8988T (cell line): ENCODE measurements around the gene CAMKMT.

Experiments used
- DNase-seq: peaks from one replicate; pipeline ENCODE4 v3.0.0; 2011

CAMKMT gene

GRCh38 chr2:44778671-44779476 lies 417.1 kb downstream of the CAMKMT start:
- DNase-seq = no peak

- no peak for DNase-seq
Observed at GRCh38 chr2:44779793-44780192, 418.0 kb downstream of the CAMKMT start.

DNA sequence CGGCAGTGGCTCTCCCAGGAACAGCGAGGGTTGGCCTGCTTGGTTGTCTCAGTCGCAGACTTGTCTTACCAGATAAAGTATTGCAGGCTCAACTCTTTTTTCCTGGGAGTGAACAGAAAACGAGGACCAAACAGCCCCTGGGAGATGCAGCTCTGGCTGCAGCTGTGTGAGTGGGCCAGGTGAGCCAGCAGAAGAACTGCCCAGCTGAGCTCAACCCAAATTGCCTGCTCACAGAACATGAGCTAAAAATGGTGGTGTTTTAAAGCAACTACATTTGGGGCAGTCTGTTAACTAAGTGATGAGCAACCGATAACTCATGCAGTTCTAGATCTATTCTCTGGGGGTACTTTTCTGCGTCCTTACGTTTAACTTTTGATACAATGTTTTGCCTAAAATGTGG lies 418.7 kb downstream of the CAMKMT start:
- no peak for DNase-seq

GRCh38 chr2:44785433-44785832 lies 423.7 kb downstream of the CAMKMT start:
- no peak for DNase-seq

- no peak for DNase-seq
Observed at GRCh38 chr2:44786045-44786816, 424.5 kb downstream of the CAMKMT start.

GRCh38 chr2:44786817-44787214 lies 425.1 kb downstream of the CAMKMT start:
- DNase-seq = no peak

DNA sequence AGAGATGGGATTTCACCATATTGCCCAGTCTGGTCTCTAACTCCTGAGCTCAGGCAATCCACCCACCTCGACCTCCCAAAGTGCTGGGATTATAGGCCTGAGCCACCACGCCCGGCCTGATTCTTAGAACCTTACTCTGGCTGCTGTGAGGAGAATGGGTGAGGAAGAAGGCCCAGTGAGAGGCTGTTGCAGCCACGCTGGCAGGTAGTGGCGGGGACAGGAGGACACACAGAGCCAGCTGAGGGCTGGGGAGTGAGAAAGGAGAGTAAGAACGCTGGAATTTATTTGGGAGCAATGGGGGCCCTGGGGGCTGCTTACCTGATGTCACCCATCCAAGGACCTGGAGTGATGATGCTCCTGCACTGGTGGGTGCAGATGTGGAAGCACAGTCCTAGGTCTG lies 425.9 kb downstream of the CAMKMT start:
- no peak for DNase-seq

DNA sequence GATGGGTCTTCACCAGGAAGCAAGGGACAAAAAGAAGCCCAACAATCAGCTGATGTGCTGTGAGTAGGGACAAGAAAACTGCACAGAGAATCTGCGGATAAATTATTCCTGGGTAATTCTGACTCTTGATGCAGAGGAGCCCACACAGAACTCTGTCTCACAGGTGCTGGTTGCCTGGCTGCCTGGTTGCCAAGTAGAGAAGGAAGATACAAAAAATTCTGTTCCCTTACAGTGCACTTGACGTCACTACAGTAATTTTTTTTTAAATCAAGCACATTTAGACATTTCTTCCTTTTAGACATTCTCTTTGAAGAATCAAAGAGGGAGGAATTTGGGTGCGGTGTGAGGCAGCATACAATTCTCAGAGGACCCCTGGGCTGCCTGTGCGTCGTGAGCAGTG lies 427.7 kb downstream of the CAMKMT start:
- no peak for DNase-seq

GRCh38 chr2:44789971-44790721 lies 428.4 kb downstream of the CAMKMT start:
- no peak for DNase-seq

DNA sequence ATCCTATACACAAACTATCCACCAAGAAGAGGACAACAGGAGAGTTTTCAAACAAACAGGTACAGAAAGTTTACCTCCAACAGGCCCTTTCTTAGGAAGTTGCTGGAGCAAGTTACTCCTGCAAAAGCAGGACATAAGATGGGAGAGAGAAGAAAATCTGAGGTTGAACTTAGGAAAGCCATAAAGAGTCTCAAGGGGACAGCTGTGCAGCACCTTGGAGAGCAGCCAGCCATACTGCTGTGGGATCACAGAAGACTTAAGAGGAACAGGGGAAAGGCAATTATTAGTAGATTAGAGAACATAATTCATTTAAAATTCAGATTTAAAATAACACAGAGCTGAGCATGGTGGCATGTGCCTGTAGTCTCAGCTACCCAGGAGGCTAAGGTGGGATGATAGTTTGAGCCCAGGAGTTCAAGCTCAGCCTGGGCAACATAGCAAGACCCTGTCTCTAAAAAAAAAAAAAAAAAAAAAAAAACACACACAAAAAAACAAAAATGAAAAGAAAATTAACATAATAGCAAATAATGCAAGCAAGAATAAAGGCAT lies 431.6 kb downstream of the CAMKMT start:
- no peak for DNase-seq

GRCh38 chr2:44796771-44797170 lies 435.0 kb downstream of the CAMKMT start:
- DNase-seq = no peak

- DNase-seq = no peak
Observed at GRCh38 chr2:44798139-44798659, 436.5 kb downstream of the CAMKMT start.

DNA sequence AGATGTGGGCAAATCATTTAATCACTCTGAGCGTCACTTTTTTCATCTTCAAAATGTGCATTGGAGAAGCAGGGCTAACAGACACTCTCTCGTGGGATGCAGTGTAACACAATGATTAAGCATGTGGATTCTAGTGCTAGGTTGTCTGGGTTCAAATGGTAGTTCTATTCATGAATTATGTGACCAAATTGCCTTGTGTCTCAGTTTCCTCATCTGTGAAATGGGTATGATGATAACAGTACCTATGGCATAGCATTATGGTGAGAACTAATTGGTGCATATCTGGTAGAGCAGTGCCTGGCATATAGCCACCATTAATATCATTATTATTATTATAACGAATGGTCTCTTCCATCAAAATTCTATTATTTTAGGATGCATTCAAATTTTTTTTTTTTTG lies 437.4 kb downstream of the CAMKMT start:
- DNase-seq = no peak

DNA sequence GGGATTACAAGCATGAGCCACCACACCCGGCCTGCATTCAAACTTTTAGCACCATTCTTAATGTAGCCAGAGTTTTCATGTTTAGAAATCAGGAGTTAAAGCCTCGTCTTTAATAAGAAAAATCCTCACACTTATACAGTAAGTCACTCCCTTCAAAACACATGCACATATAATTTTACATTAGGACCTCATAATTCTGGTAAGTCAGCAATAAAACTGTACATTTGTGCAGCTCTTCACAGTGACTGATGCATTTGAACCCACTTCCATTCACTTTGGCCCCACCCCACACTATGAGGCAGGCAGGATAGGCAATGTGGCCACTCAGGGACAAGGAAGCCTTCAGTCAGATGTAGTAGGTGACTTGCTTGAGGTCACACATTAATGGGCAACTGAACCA lies 438.0 kb downstream of the CAMKMT start:
- DNase-seq = no peak

DNA sequence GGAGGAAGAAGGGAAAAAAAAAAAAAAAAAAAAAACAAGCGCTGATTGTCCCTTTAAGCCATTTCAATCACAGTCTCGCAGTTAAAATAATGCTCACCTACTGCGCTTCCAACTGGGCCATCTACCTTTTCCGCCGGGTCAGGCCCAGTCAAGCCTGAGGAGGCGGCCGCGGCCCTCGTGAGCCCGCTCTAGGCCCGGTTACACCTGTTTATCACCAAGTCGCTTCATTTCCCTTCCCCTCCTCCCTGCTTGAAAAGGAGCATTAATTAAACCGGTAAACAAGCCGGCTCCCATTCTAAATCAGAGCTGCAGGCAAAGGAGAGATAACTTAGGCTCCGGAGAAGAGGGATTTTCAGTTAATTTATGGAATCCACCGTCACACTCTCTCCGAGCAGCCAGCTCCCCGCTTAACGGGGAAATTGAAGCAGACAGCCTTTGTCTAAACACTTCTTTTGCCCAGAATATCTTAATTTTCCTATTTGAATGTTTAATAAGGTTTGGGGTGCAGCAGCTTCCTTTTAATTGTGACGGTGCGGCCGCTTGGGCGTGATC lies 439.6 kb downstream of the CAMKMT start:
- no peak for DNase-seq

GRCh38 chr2:44801841-44802776 lies 440.4 kb downstream of the CAMKMT start:
- no peak for DNase-seq

DNA sequence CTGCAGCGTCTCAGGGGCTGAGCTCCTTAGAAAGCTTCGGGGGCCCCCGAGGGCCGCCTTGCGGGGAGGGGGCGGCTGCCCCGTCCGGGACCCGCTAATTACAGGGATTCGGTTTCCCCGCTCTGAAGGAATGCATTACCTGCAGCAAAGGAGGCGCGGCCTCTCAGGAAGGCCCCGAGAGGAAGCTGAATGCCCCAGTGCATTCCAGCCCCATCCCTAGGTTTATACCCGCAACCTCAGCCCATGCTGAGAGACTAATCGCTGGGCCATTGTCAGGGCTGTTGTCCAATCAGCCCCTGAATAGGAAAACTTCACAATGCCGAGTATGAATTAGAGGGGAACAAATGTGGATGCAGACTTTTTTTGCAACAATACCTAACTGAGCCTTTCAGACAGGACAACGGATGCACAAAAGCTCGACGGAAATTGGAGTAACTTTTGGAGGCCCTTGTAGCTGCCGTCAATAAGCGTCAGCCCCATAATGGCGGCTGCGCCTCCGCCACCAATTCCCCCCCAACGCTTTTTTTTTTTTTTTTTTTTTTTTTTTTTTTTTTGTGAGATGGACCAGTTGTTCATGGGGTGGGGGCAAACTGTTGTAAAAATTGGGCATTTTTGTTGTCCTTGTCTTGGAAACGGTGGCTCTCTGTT lies 441.2 kb downstream of the CAMKMT start:
- no peak for DNase-seq

DNA sequence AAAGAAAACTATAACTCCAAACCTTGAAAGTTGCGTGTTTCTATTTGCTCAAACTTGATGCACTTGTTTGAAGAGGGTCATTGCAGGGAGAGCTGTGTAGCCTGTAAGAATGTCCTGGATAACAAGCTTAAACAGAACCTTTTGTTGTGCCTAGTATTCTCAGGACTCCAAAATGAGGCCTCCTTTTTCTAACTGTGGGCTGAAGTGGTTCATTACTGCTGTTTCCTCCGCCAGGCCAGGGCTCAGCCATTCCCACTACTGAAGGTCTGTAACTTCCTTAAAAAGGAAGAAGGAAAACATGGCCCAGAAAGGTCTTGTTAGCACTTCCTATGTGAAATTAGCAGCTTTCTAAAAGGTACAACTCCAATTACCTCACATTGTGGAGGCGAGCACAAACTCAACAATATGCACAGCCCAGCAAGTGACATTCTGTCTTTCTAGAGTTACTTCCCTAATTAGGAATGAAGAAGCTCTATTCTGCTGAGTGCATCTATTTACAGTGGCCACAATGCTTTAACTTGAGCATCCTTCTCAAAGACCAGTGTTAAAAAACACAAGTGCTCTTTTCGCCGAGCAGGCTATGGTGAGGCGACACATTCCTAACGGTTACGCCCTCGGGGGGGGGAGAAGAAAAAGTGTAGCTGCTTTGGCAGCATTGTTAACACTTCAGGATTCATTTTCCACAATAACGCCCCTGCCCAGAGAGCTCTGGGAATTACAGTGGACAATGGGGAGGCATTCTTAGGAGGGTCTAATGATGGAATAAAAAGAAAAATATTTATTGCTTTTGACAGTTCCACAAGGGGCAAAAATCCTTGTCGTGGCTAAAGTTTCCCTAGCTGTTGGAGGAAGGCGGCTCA lies 442.9 kb downstream of the CAMKMT start:
- no peak for DNase-seq

DNA sequence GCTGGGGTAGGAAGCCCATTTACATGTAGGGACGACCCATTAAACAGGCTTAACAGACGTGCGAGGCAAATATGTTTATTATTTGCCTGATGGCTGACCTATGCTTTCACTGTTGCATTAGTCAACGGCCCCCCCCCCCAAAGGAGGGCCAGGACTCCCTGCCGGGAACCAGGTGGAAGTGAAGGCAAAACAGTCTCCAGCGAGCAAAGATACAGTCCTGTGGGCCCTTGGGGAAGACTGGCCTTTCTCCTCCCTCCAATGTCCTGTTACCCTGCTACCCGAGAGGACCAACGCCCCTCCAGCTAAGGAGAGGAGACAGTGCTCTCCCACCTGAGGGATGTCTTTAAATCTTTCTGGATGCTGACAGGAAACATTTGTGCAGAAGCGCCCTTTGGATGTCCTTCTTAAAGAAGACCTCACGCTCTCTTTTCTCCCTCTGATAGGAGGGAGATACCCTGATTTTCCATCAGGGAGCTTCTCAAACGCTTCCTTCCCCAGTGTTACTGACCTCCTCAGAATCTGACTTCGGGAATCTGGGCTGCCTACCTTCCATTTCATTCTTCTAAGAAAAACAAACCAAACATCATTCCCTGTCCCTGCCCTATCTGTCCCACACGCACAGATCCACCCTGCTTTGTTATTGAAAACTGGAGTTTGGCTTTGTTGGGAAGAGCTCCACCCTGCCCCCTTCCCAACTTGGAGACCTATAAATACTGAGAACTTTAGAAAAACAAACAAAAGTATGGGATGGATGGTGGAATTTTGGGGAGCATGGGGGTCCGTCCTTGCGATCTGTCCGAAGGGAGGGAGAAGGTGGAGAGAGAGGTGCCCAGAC lies 443.9 kb downstream of the CAMKMT start:
- DNase-seq = no peak
